Measurements from ENCODE around the gene NDUFA7. TPM values are rescaled to one million over a fixed set of nuclear protein-coding genes. Genes with fewer than 3 reads are reported as not detected.

Gene NDUFA7
- total and polyA plus RNA-seq, 2 of the 13 experiments (the other 11 are each of a cell fraction or from before 2014, with no cell fraction given): 64.5 to 71.5 TPM

DNA sequence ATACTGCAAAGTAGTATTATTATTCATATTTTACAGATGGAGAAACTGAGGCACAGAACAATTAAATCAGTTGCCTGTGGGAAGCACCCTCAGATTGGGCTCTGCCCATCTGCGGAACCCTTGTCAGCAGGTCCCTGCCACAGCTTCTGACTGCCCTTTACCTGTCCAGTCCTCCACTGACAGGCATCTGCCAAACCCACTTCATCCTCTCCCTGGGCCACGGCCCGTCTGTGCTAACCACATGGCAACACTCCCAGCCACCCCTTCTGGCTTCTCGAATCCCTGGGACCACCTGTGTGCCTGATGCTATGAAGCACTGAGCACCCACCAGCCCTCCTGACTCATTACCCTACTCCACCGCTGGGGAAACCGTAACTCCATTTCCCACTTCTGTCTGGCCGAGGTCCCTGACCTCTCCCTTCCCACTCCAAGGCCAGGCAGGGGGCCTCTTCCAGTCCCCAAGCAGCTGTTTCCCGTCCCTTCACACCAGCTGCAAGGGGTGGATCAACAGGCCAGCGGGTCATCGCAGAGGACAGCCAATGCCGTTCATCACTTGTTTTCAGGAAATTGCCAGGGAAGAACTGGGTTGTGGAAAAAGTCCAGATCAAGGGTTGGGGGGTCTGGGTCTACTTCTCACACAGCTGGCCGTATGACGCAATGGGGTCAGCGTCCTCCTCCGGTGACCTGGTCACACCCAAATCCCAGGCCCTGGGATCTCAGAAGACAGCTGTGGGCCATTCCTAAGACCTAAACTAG, 19.3 kb upstream of the NDUFA7 start (continued):
- TF ChIP-seq, protein P1, sequence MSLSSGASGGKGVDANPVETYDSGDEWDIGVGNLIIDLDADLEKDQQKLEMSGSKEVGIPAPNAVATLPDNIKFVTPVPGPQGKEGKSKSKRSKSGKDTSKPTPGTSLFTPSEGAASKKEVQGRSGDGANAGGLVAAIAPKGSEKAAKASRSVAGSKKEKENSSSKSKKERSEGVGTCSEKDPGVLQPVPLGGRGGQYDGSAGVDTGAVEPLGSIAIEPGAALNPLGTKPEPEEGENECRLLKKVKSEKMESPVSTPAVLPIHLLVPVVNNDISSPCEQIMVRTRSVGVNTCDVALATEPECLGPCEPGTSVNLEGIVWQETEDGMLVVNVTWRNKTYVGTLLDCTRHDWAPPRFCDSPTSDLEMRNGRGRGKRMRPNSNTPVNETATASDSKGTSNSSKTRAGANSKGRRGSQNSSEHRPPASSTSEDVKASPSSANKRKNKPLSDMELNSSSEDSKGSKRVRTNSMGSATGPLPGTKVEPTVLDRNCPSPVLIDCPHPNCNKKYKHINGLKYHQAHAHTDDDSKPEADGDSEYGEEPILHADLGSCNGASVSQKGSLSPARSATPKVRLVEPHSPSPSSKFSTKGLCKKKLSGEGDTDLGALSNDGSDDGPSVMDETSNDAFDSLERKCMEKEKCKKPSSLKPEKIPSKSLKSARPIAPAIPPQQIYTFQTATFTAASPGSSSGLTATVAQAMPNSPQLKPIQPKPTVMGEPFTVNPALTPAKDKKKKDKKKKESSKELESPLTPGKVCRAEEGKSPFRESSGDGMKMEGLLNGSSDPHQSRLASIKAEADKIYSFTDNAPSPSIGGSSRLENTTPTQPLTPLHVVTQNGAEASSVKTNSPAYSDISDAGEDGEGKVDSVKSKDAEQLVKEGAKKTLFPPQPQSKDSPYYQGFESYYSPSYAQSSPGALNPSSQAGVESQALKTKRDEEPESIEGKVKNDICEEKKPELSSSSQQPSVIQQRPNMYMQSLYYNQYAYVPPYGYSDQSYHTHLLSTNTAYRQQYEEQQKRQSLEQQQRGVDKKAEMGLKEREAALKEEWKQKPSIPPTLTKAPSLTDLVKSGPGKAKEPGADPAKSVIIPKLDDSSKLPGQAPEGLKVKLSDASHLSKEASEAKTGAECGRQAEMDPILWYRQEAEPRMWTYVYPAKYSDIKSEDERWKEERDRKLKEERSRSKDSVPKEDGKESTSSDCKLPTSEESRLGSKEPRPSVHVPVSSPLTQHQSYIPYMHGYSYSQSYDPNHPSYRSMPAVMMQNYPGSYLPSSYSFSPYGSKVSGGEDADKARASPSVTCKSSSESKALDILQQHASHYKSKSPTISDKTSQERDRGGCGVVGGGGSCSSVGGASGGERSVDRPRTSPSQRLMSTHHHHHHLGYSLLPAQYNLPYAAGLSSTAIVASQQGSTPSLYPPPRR (CRISPR knock-in tag; IDR thresholded peaks at IDR 0.05; ENCODE audit: borderline replicate concordance): 0 out of 2 replicates have a peak, but pooled peaks have one; percentile 20
- peak; percentile 58; the same call in 1 of the 2 replicates for TF ChIP-seq CEBPB (IDR thresholded peaks at IDR 0.05; ENCODE audit: borderline replicate concordance, low read depth, low read length)
- TF ChIP-seq NR2C2 (CRISPR knock-in tag; IDR thresholded peaks at IDR 0.05; ENCODE audit: borderline replicate concordance): peak; percentile 60; the same call in 1 of the 2 replicates
- TF ChIP-seq ZNF501 (CRISPR knock-in tag; IDR thresholded peaks at IDR 0.05): 0 out of 2 replicates have a peak, but pooled peaks have one; percentile 20
- TF ChIP-seq, protein P2, sequence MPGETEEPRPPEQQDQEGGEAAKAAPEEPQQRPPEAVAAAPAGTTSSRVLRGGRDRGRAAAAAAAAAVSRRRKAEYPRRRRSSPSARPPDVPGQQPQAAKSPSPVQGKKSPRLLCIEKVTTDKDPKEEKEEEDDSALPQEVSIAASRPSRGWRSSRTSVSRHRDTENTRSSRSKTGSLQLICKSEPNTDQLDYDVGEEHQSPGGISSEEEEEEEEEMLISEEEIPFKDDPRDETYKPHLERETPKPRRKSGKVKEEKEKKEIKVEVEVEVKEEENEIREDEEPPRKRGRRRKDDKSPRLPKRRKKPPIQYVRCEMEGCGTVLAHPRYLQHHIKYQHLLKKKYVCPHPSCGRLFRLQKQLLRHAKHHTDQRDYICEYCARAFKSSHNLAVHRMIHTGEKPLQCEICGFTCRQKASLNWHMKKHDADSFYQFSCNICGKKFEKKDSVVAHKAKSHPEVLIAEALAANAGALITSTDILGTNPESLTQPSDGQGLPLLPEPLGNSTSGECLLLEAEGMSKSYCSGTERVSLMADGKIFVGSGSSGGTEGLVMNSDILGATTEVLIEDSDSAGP (CRISPR knock-in tag; IDR thresholded peaks at IDR 0.05; ENCODE audit: borderline replicate concordance): peak; percentile 43; the same call in 1 of the 2 replicates
- TF ChIP-seq NCOA5 (CRISPR knock-in tag; IDR thresholded peaks at IDR 0.05): no peak
- peak; percentile 51; the same call in 1 of the 2 replicates for TF ChIP-seq SP4 (CRISPR knock-in tag; IDR thresholded peaks at IDR 0.05)
- TF ChIP-seq XRCC5 (optimal IDR thresholded peaks at IDR 0.05; ENCODE audit: low read length): peak; percentile 29
- TF ChIP-seq, protein P3, sequence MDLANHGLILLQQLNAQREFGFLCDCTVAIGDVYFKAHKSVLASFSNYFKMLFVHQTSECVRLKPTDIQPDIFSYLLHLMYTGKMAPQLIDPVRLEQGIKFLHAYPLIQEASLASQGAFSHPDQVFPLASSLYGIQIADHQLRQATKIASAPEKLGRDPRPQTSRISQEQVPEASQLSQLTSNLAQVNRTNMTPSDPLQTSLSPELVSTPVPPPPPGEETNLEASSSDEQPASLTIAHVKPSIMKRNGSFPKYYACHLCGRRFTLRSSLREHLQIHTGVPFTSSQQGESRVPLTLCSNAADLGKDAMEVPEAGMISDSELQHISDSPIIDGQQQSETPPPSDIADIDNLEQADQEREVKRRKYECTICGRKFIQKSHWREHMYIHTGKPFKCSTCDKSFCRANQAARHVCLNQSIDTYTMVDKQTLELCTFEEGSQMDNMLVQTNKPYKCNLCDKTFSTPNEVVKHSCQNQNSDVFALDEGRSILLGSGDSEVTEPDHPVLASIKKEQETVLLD (CRISPR knock-in tag; IDR thresholded peaks at IDR 0.05; ENCODE audit: low read depth): no peak
- TF ChIP-seq NR1H2 (CRISPR knock-in tag; IDR thresholded peaks at IDR 0.05; ENCODE audit: borderline replicate concordance, low read depth): no peak
- TF ChIP-seq MED1 (CRISPR knock-in tag; IDR thresholded peaks at IDR 0.05): 0 out of 2 replicates have a peak, but pooled peaks have one; percentile 21
- TF ChIP-seq, protein P4, sequence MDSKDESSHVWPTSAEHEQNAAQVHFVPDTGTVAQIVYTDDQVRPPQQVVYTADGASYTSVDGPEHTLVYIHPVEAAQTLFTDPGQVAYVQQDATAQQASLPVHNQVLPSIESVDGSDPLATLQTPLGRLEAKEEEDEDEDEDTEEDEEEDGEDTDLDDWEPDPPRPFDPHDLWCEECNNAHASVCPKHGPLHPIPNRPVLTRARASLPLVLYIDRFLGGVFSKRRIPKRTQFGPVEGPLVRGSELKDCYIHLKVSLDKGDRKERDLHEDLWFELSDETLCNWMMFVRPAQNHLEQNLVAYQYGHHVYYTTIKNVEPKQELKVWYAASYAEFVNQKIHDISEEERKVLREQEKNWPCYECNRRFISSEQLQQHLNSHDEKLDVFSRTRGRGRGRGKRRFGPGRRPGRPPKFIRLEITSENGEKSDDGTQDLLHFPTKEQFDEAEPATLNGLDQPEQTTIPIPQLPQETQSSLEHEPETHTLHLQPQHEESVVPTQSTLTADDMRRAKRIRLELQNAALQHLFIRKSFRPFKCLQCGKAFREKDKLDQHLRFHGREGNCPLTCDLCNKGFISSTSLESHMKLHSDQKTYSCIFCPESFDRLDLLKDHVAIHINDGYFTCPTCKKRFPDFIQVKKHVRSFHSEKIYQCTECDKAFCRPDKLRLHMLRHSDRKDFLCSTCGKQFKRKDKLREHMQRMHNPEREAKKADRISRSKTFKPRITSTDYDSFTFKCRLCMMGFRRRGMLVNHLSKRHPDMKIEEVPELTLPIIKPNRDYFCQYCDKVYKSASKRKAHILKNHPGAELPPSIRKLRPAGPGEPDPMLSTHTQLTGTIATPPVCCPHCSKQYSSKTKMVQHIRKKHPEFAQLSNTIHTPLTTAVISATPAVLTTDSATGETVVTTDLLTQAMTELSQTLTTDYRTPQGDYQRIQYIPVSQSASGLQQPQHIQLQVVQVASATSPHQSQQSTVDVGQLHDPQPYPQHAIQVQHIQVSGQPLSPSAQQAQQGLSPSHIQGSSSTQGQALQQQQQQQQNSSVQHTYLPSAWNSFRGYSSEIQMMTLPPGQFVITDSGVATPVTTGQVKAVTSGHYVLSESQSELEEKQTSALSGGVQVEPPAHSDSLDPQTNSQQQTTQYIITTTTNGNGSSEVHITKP (CRISPR knock-in tag; IDR thresholded peaks at IDR 0.05; ENCODE audit: low read depth): no peak
- no peak for TF ChIP-seq ZNF12 (CRISPR knock-in tag; IDR thresholded peaks at IDR 0.05)
- no peak for TF ChIP-seq SP5 (CRISPR knock-in tag; IDR thresholded peaks at IDR 0.05; ENCODE audit: borderline replicate concordance, low read depth)
- no peak for TF ChIP-seq SRF (IDR thresholded peaks at IDR 0.05; ENCODE audit: low read depth, low read length)
- no peak for TF ChIP-seq CC2D1A (CRISPR knock-in tag; IDR thresholded peaks at IDR 0.05)
- TF ChIP-seq RFXAP (CRISPR knock-in tag; IDR thresholded peaks at IDR 0.05; ENCODE audit: borderline replicate concordance): no peak

All from HepG2 (cell line).